GM12874 (cell line): Measurements from ENCODE around the gene GCGR.

Experiments used
- CTCF ChIP-seq: IDR thresholded peaks from 2 replicates; pipeline ENCODE4 v1.5.1; 2011; ENCODE audit warnings: low read depth, mild to moderate bottlenecking, control low read depth, low read length, moderate library complexity; ENCODE audit not compliant: insufficient read depth

The GCGR gene

DNA sequence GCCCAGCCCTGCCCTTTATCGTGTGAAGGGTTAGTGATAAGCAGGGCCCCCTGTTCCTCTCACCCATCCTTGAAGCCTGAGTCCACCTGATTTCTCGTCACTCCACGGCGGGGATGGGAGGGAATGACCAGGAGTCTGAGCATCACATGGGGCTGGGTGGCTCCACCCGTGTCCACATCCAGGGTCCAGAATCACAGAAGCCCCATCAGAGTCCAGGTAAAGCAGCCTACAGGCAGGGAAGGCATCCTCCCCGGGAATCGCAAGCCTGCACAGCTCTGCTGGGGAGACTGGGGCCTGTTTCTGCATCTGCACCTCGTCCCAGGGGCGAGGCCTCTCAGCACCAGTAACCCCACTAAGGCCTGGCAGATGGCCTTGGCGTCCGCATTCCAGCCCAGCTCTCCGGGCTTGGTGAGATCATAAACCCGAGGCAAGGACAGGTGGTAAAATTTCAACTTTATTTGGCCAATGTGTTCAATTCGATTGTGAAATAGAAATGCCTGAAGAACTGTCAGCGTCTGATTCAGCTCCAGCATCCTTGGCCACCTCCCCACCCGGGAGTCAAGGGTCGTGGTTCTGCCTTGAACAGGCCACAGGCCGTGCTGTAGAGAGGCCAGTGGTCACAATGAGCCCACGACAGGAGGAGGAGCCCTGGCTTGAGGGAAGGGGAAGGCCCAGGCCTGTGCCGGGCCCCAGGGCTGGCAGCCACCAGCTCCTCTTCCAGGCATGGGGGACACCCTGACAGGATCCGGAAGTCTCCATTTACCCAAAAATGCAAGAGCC, 39.0 kb downstream of the GCGR start:
- TF ChIP-seq CTCF, result no peak

DNA sequence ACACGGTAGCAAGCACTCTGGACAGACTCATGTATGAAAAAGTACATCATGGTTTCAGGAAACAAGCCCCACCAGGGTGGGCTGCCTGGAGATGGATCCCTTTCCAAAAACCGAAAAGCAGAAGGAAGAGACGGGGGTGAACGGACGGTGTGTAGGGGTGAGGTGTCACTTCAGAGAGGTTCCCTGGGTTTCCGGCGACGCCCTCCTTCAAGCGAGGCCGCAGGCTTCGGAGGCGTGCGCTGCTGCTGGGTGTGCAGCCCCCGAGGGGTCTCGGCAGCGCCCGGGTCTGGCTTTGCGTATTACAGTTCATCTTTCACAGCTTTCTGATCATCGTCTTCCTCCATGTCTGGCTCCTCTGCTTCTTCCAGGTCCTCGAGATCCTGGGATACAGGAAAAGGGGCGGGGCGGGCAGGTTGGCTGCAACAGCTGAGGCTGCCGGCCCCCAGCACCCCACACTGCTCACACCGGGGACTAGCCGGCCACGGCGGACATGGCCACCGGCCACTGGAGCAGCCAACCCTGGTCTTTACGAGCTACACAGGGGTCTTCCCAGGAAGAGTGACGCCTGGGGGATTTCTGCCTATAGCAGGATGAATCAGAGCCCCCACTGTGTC, 39.9 kb downstream of the GCGR start:
- TF ChIP-seq CTCF, result no peak

GRCh38 chr17:81844327-81844851, 40.4 kb downstream of the GCGR start:
- no peak for TF ChIP-seq CTCF

DNA sequence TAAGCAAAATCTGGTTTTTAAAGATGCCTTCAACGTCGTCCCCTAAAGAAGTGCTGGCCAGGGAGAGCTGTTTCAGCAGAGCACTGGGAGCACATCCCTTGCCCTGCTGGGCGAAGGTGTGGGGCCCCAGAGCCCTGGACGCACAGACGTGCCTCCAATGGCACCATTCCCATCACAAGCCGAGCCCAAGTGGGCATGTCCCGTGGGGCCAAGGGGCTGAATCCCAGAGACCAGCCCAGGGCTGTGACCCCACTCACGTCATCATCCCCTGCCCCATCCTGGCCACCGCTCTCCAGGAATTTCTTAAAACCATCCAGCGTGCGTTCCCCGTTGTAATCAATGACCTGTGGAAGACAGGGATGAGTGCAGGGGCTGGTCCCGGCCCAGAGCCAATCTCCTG, 40.9 kb downstream of the GCGR start:
- no peak for TF ChIP-seq CTCF

DNA sequence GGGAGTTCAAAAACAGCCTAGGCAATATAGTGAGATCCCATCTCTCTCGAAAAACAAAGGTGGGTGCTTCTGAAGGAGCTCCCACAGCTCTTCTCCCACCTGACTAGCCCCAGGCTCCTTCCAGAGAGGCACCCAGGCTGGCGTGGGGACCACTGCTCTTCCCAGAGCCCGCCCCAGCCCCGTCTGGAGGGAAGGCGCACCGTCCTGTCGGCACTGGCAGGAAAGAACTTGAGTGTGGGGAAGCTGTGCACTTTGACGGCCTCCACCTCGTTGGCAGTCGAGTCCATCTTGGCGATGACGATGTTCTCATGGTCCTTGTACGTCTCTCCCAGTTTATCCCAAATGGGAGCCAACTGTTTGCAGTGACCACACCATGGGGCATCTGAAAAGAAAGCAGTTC, 41.4 kb downstream of the GCGR start:
- no peak for TF ChIP-seq CTCF

DNA sequence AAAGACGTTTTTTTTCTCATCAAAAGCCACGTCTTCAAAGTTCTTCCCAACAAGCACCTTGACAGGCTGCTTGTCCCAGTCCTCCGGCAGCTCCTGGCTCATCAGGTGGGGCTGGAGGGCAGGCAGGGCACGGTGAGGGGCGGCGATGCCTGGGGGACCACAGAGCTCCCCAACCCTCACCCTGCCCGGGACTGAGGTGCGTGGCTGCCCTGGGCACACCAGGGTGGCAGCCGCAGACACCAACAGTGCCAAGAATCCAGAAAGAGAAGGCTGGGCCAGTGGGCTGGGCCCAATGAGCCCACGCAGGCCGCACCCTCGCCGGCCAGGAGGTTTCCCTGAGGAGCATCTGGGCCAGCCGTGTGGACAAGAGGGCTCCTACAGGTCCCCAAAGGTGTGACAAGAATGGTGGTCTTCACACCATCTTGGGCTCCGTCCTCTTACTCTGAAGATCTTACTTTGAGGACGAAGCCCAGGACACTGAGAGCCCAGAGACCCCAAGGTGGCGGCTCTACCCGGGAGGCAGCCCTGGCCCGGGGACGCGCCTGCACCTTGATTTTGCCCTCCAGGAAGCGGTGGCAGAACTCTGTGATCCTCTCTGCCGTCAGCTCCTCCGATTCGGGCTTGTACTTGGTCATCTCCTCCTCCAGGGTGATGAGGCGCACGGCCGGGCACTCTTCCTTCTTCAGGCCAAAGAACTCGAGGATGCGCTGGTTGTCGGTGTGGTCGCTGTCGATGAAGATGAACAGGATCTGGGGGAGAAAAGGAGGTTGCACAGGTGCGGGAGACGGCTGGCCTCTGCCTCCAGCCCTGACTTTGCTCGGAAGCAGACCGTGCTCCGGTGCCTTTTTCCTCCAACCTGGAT, 42.2 kb downstream of the GCGR start:
- no peak for TF ChIP-seq CTCF
